Colonic mucosa (tissue), 4 donors: ENCODE data around the gene METTL22. TPM values are rescaled to one million over a fixed set of nuclear protein-coding genes. Genes with fewer than 3 reads are reported as not detected.

Experiments
- DNase-seq: peaks from one replicate; pipeline ENCODE4 v3.0.0-alpha.2; 2020
- H3K27ac ChIP-seq: fragments of 200-600 bp; one replicate; pipeline ENCODE4 v1.8.0; 2021
- H3K27me3 ChIP-seq: fragments of 200-600 bp; one replicate; pipeline ENCODE4 v1.8.0; 2021
- H3K36me3 ChIP-seq: fragments of 200-600 bp; one replicate; pipeline ENCODE4 v1.8.0; 2021
- H3K4me1 ChIP-seq: fragments of 200-600 bp; one replicate; pipeline ENCODE4 v1.8.0; 2021; ENCODE audit warnings: mild to moderate bottlenecking
- H3K4me3 ChIP-seq: fragments of 200-600 bp; one replicate; pipeline ENCODE4 v1.8.0; 2021
- H3K9ac ChIP-seq, 2 donors: one replicate each; pipeline ENCODE4 v1.7.0; 2013; ENCODE audit warnings: control low read depth in 2 of 2, low read depth in 2 of 2, low read length in 2 of 2
- H3K9me3 ChIP-seq: fragments of 200-600 bp; one replicate; pipeline ENCODE4 v1.8.0; 2021
- CTCF ChIP-seq: fragments of 200-600 bp; IDR thresholded peaks from one replicate; pipeline ENCODE4 v1.8.0; 2022; ENCODE audit warnings: antibody characterized with exemption, mild to moderate bottlenecking
- intact Hi-C: fragments of 100-400 bp; cut with DNase I; formaldehyde crosslinking; loops from one replicate; pipeline ENCODE4 v1.14.1; 2022
- total RNA-seq, 2 donors: library from RNA; stranded (reverse); fragmentation: NEBNext Ultra II Directional in 1 of 2; extraction: Animal tissue kit (Norgen Biotek cat#: 25700) in 1 of 2; gene quantifications; one replicate each; pipeline ENCODE4 v1.2.1, GENCODE V29; 2021
- donor health status: healthy.
- donor health status: DM: no; HTN: no; CAD: no.
- donor health status: DM: no; HTN: no; CAD: no.

The METTL22 gene
- total RNA-seq, 2 donors from 2014 or later = 16.1 to 26.8 TPM

- intact Hi-C loops = no loop called here
- no peak for TF ChIP-seq CTCF
Measured at GRCh38 chr16:8583732-8584131, 37.8 kb upstream of the METTL22 start.

DNA sequence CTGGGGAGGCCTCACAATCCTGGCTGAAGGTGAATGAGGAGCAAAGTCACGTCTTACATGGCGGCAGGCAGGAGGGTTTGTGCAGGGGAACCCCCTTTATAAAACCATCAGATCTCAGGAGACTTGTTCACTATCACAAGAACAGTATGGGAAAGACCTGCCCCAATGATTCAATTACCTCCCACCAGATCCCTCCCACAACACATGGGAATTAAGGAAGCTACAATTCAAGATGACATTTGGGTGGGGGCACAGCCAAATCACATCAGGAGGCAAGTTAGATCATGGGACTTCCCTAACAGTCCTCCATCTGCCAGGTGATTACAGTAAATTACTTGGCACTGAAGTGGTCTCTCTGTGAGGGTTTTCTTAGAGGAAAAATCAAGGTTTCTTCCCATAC lies 36.5 kb upstream of the METTL22 start:
- Histone ChIP-seq H3K27ac (no peak overlapping the region), H3K4me3 (no peak overlapping the region), H3K36me3 (no peaks in the 10 kb centered on the region), H3K9ac (no peak overlapping the region), H3K9me3 (no peaks in the 10 kb centered on the region), H3K4me1 (no peaks in the 10 kb centered on the region), H3K27me3 (peaks cover 18% of the 10 kb centered on the region)
- no peak for TF ChIP-seq CTCF
- intact Hi-C loops = no loop called here
- no peak for DNase-seq

More at GRCh38 chr16:8583732-8584131, 37.8 kb upstream of the METTL22 start:
- Histone ChIP-seq H3K4me1 (no peaks in the 10 kb centered on the region), H3K4me3 (no peak overlapping the region), H3K9ac (no peak overlapping the region), H3K9me3 (no peaks in the 10 kb centered on the region), H3K27ac (no peak overlapping the region), H3K36me3 (no peaks in the 10 kb centered on the region), H3K27me3 (peaks cover 4% of the 10 kb centered on the region)
- DNase-seq = no peak

DNA sequence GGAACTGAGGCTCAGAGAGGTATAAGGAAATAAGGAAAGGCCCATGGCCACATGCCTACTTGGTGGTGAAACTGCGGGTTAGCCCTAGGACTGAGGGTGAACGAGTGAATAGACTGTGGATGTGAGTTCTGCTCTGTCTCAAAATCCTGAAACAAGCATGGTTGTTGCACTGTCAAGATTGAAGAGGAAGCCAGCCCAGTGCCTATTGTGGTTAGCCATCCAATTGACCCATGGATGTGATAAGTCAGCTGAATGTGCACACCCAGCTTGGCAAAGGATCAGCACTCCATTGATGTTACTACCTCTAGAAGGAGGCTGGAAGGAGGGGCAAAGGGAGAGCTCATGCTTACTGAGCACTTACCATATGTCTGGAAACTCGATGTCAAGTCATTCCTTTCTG lies 35.6 kb upstream of the METTL22 start:
- no peaks in the 10 kb centered on the region for H3K36me3 ChIP-seq
- DNase-seq = no peak
- H3K9me3 ChIP-seq = no peaks in the 10 kb centered on the region
- intact Hi-C loops = no loop called here
- H3K4me3 ChIP-seq = no peak overlapping the region
- no peak overlapping the region for H3K27ac ChIP-seq
- H3K9ac ChIP-seq = no peak overlapping the region
- TF ChIP-seq CTCF = no peak
- peaks cover 22% of the 10 kb centered on the region for H3K27me3 ChIP-seq
- H3K4me1 ChIP-seq = no peaks in the 10 kb centered on the region

GRCh38 chr16:8587065-8587464 lies 34.4 kb upstream of the METTL22 start:
- no peak overlapping the region for H3K9ac ChIP-seq
- TF ChIP-seq CTCF = no peak
- no peaks in the 10 kb centered on the region for H3K4me1 ChIP-seq
- H3K27ac ChIP-seq = no peak overlapping the region
- no peak for DNase-seq
- intact Hi-C loops = no loop called here
- H3K9me3 ChIP-seq = no peaks in the 10 kb centered on the region
- peaks cover 22% of the 10 kb centered on the region for H3K27me3 ChIP-seq
- H3K4me3 ChIP-seq = no peak overlapping the region
- H3K36me3 ChIP-seq = no peaks in the 10 kb centered on the region

- intact Hi-C loops = no loop called here
- no peak overlapping the region for H3K4me3 ChIP-seq
- no peaks in the 10 kb centered on the region for H3K9me3 ChIP-seq
- H3K27me3 ChIP-seq = peaks cover 22% of the 10 kb centered on the region
- H3K4me1 ChIP-seq = no peaks in the 10 kb centered on the region
- H3K36me3 ChIP-seq = no peaks in the 10 kb centered on the region
- DNase-seq = no peak
- no peak overlapping the region for H3K9ac ChIP-seq
- H3K27ac ChIP-seq = no peak overlapping the region
- TF ChIP-seq CTCF = no peak
Measured at GRCh38 chr16:8588682-8589056, 32.8 kb upstream of the METTL22 start.
